Thyroid gland (tissue), 4 donors: ENCODE data around the gene PLA2G2E. TPM values are rescaled to one million over a fixed set of nuclear protein-coding genes. Genes with fewer than 3 reads are reported as not detected.
"Not testable (repeated sequence)": the region's sequence is repeated elsewhere in the genome, so short reads cannot be mapped to it uniquely, and the experiment has no call there.

Source experiments
- DNase-seq, 2 donors: peaks; one replicate each; pipeline ENCODE4 v3.0.0-alpha.2; 2019
- H3K27ac ChIP-seq, 3 donors: fragments of 200-600 bp; sonication (generic); 1 replicate in 2 of 3; 2 replicates in 1 of 3; pipeline ENCODE4 v1.5.1; 2016 to 2019; ENCODE audit warnings: mild to moderate bottlenecking in 1 of 3, moderate library complexity in 1 of 3
- H3K27me3 ChIP-seq: fragments of 200-600 bp; sonication (generic); one replicate; pipeline ENCODE4 v1.5.1; 2019
- H3K36me3 ChIP-seq, 2 donors: fragments of 200-600 bp; sonication (generic); one replicate each; pipeline ENCODE4 v1.5.1; 2016 to 2019
- H3K4me1 ChIP-seq, 2 donors: fragments of 200-600 bp; sonication (generic); one replicate each; pipeline ENCODE4 v1.5.1; 2017 to 2019
- H3K4me3 ChIP-seq, 3 donors: fragments of 200-600 bp; sonication (generic); replicated peaks in 1 of 3; 1 replicate in 2 of 3; 2 replicates in 1 of 3; pipeline ENCODE4 v1.5.1; 2016; ENCODE audit warnings: mild to moderate bottlenecking in 1 of 3
- H3K9me3 ChIP-seq: fragments of 200-600 bp; sonication (generic); one replicate; pipeline ENCODE4 v1.5.1; 2017
- CTCF ChIP-seq, 6 experiments: fragments of 200-600 bp in 3 of 6; fragments of 450-650 bp in 3 of 6; sonication (generic) in 3 of 6; IDR thresholded peaks; one replicate each; pipeline ENCODE4 v1.5.1; 2016 to 2019; ENCODE audit warnings: antibody characterized with exemption in 6 of 6, mild to moderate bottlenecking in 2 of 6, inconsistent platforms in 1 of 6, moderate library complexity in 1 of 6
- POLR2A ChIP-seq, 2 donors: fragments of 450-650 bp; IDR thresholded peaks; one replicate each; pipeline ENCODE4 v1.6.1; 2017; ENCODE audit warnings: antibody characterized with exemption in 2 of 2, mild to moderate bottlenecking in 2 of 2, moderate library complexity in 1 of 2
- WGBS, 2 donors: methylation state at CpG; one replicate each; pipeline ENCODE4 v1.1.5; 2017; 5-methylcytosine and 5-hydroxymethylcytosine counted together
- intact Hi-C: fragments of 100-400 bp; cut with DNase I; formaldehyde crosslinking; loops from one replicate; pipeline ENCODE4 v1.15.1; 2023
- total RNA-seq, 4 donors: library from RNA; depleted of rRNA; stranded (reverse); fragments of >200 nt; gene quantifications; one replicate each; pipeline ENCODE4 v1.2.3, GENCODE V29; 2016

The PLA2G2E gene
- total RNA-seq, 4 donors from 2014 or later = not detected

- Histone ChIP-seq H3K27me3 (no peaks in the 10 kb centered on the region), H3K4me3 (no peak overlapping the region), H3K27ac (no peak overlapping the region), H3K36me3 (no peaks in the 10 kb centered on the region), H3K9me3 (no peaks in the 10 kb centered on the region), H3K4me1 (peaks cover 13 to 19% of the 10 kb centered on the region in 2 donors)
- 81 to 92% methylated on average over 2 of the region's 2 CpGs for WGBS, 2 donors
- TF ChIP-seq CTCF (IDR thresholded peaks at IDR 0.05) (no peak), POLR2A (IDR thresholded peaks at IDR 0.05) (no peak)
- DNase-seq = no peak
- intact Hi-C loops = loop anchor here (10.0 kb wide), 1 partner anchor 90 kb away; the partner anchor contains the start of gene TMCO4
Measured at GRCh38 chr1:19884312-19884711, 39.1 kb downstream of the PLA2G2E start.

- peak; percentile 95 to 96 for DNase-seq
- Histone ChIP-seq H3K9me3 (no peaks in the 10 kb centered on the region), H3K36me3 (no peaks in the 10 kb centered on the region), H3K4me1 (peaks cover 12 to 23% of the 10 kb centered on the region in 2 donors), H3K27me3 (no peaks in the 10 kb centered on the region), H3K27ac (peak within 1 kb of the TSS; percentile 82 to 87 (median 84)), H3K4me3 (peak within 1 kb of the TSS; percentile 60 to 87 (median 73))
- 0 to 1% methylated on average over 40 to 43 of the region's 97 CpGs for WGBS, 2 donors
- TF ChIP-seq POLR2A (IDR thresholded peaks at IDR 0.05) (peak in 1 of 2 donors; percentile 92), CTCF (IDR thresholded peaks at IDR 0.05) (peak; percentile 51 to 94 (median 90))
- intact Hi-C loops = loop anchor here (10.0 kb wide), 1 partner anchor 88 kb away; the partner anchor contains the start of gene TMCO4
Measured at GRCh38 chr1:19882111-19883071, 41.0 kb downstream of the PLA2G2E start, which contains the start of gene OTUD3. Gene OTUD3 (plus strand): TSS chr1:19882395. CDS start chr1:19882514, 119 bp downstream.

- not testable (repeated sequence) for H3K4me3 ChIP-seq, H3K27me3 ChIP-seq, H3K36me3 ChIP-seq, H3K9me3 ChIP-seq, H3K27ac ChIP-seq, DNase-seq
- WGBS, 2 donors = 84 to 98% methylated on average over 5 of the region's 5 CpGs
- peaks cover 12 to 23% of the 10 kb centered on the region in 2 donors for H3K4me1 ChIP-seq
- intact Hi-C loops = loop anchor here (10.0 kb wide), 1 partner anchor 86 kb away; the partner anchor contains the start of gene TMCO4
Measured at GRCh38 chr1:19880841-19881240, 42.6 kb downstream of the PLA2G2E start.

- whole genome bisulfite sequencing, 2 donors = 89 to 92% methylated on average over 4 of the region's 4 CpGs
- DNase-seq = no peak
- Histone ChIP-seq H3K4me3 (no peak overlapping the region), H3K9me3 (no peaks in the 10 kb centered on the region), H3K36me3 (no peaks in the 10 kb centered on the region), H3K4me1 (peaks cover 12 to 23% of the 10 kb centered on the region in 2 donors), H3K27ac (no peak overlapping the region), H3K27me3 (no peaks in the 10 kb centered on the region)
- intact Hi-C loops = loop anchor here (10.0 kb wide), 1 partner anchor 85 kb away; the partner anchor contains the start of gene TMCO4
- TF ChIP-seq POLR2A (IDR thresholded peaks at IDR 0.05) (no peak), CTCF (IDR thresholded peaks at IDR 0.05) (no peak)
Measured at GRCh38 chr1:19879661-19880060, 43.8 kb downstream of the PLA2G2E start.

- no peaks in the 10 kb centered on the region for H3K9me3 ChIP-seq
- TF ChIP-seq CTCF (IDR thresholded peaks at IDR 0.05) (no peak), POLR2A (IDR thresholded peaks at IDR 0.05) (no peak)
- peak overlapping the region in 1 of 3 donors; percentile 70 for H3K27ac ChIP-seq
- no peak for DNase-seq
- H3K27me3 ChIP-seq = no peaks in the 10 kb centered on the region
- no peaks in the 10 kb centered on the region for H3K36me3 ChIP-seq
- intact Hi-C loops = no loop called here
- H3K4me3 ChIP-seq = no peak overlapping the region
- WGBS, 2 donors = 86 to 87% methylated on average over 4 of the region's 4 CpGs
- H3K4me1 ChIP-seq = peaks cover 12 to 23% of the 10 kb centered on the region in 2 donors
Measured at GRCh38 chr1:19879227-19879626, 44.2 kb downstream of the PLA2G2E start.
